Esophagus muscularis mucosa (tissue), 4 donors: ENCODE data around the gene NUDT1.

Source experiments
- EP300 ChIP-seq: sonication (generic); formaldehyde crosslinking; IDR thresholded peaks from one replicate; pipeline ENCODE4 v1.6.1; 2017; ENCODE audit warnings: antibody characterized with exemption
- POLR2A ChIP-seq: fragments of 450-650 bp; IDR thresholded peaks from one replicate; pipeline ENCODE4 v1.6.1; 2017; ENCODE audit warnings: antibody characterized with exemption, moderate library complexity, mild to moderate bottlenecking, low read depth
- TF ChIP-seq, protein P1 (sequence below), 3 experiments: fragments of 200-600 bp in 2 of 3; fragments of 450-650 bp in 1 of 3; sonication (generic) in 2 of 3; IDR thresholded peaks; one replicate each; pipeline ENCODE4 v1.5.1; 2017 to 2019; ENCODE audit warnings: antibody characterized with exemption in 3 of 3, mild to moderate bottlenecking in 2 of 3, moderate library complexity in 1 of 3

GRCh38 chr7:2222516-2222915 lies 19.5 kb upstream of the NUDT1 start:
- no peak for TF ChIP-seq POLR2A
- TF ChIP-seq, protein P1, sequence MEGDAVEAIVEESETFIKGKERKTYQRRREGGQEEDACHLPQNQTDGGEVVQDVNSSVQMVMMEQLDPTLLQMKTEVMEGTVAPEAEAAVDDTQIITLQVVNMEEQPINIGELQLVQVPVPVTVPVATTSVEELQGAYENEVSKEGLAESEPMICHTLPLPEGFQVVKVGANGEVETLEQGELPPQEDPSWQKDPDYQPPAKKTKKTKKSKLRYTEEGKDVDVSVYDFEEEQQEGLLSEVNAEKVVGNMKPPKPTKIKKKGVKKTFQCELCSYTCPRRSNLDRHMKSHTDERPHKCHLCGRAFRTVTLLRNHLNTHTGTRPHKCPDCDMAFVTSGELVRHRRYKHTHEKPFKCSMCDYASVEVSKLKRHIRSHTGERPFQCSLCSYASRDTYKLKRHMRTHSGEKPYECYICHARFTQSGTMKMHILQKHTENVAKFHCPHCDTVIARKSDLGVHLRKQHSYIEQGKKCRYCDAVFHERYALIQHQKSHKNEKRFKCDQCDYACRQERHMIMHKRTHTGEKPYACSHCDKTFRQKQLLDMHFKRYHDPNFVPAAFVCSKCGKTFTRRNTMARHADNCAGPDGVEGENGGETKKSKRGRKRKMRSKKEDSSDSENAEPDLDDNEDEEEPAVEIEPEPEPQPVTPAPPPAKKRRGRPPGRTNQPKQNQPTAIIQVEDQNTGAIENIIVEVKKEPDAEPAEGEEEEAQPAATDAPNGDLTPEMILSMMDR (IDR thresholded peaks at IDR 0.05), result no peak
- no peak for TF ChIP-seq EP300
